HL-60/S4 treated with retinoic acid at 250 ng/mL for 4 days and 3 days (cell line): ENCODE results near the gene MRPL52.
"Not testable (repeated sequence)": the region's sequence is repeated elsewhere in the genome, so short reads cannot be mapped to it uniquely, and the experiment has no call there.

ENCODE experiments used
- in situ Hi-C: fragments of 300-500 bp; cut with MboI; formaldehyde crosslinking; loops from 2 replicates; pipeline ENCODE4 v1.7.0; 2022; ENCODE audit warnings: low sequenced_read_pairs

The MRPL52 gene

GRCh38 chr14:22829661-22830442 is at the start of gene MRPL52:
MRPL52 (plus strand) TSS chr14:22829887; CDS start chr14:22829913, 26 bp downstream.
- in situ Hi-C loops: no loop called here

- in situ Hi-C loops: no loop called here
These were observed 49.5 kb upstream of the MRPL52 start for GRCh38 chr14:22780105-22780679.

- in situ Hi-C loops: no loop called here
These were observed 48.8 kb upstream of the MRPL52 start for GRCh38 chr14:22780941-22781300.

- in situ Hi-C loops: no loop called here
These were observed 48.2 kb upstream of the MRPL52 start for GRCh38 chr14:22781301-22781991.

- in situ Hi-C loops: no loop called here
These were observed 43.0 kb upstream of the MRPL52 start for GRCh38 chr14:22786685-22787084.

GRCh38 chr14:22791301-22791700 is 38.4 kb upstream of the MRPL52 start:
- in situ Hi-C loops: no loop called here

- in situ Hi-C loops: no loop called here
These were observed 37.5 kb upstream of the MRPL52 start for GRCh38 chr14:22792158-22792557.

GRCh38 chr14:22793550-22793949 is 36.1 kb upstream of the MRPL52 start:
- in situ Hi-C loops: not testable (repeated sequence)

- in situ Hi-C loops: no loop called here
These were observed 35.7 kb upstream of the MRPL52 start for GRCh38 chr14:22793976-22794375.

- in situ Hi-C loops: no loop called here
These were observed 35.1 kb upstream of the MRPL52 start for GRCh38 chr14:22794551-22794951.

- in situ Hi-C loops: no loop called here
These were observed 33.5 kb upstream of the MRPL52 start for GRCh38 chr14:22796087-22796707.

- in situ Hi-C loops: no loop called here
These were observed 32.4 kb upstream of the MRPL52 start for GRCh38 chr14:22797017-22797917.

GRCh38 chr14:22798528-22798927 is 31.2 kb upstream of the MRPL52 start:
- in situ Hi-C loops: no loop called here

- in situ Hi-C loops: no loop called here
These were observed 29.3 kb upstream of the MRPL52 start for GRCh38 chr14:22800346-22800745.

GRCh38 chr14:22801716-22802115 is 28.0 kb upstream of the MRPL52 start:
- in situ Hi-C loops: no loop called here

GRCh38 chr14:22802860-22803686 is 26.6 kb upstream of the MRPL52 start:
- in situ Hi-C loops: no loop called here

- in situ Hi-C loops: no loop called here
These were observed 26.1 kb upstream of the MRPL52 start for GRCh38 chr14:22803687-22803974.

- in situ Hi-C loops: not testable (repeated sequence)
These were observed 24.5 kb upstream of the MRPL52 start for GRCh38 chr14:22805235-22805634.

- in situ Hi-C loops: no loop called here
These were observed 22.1 kb upstream of the MRPL52 start for GRCh38 chr14:22807432-22808087.
